ENCODE data around the gene KRTAP2-4.
"Not testable (repeated sequence)": the region's sequence is repeated elsewhere in the genome, so short reads cannot be mapped to it uniquely, and the experiment has no call there.

The KRTAP2-4 gene

GRCh38 chr17:41082626-41083025 is 16.9 kb upstream of the KRTAP2-4 start:
- H3K27me3 ChIP-seq (ENCODE audit: insufficient read depth, insufficient read length): no peaks in the 10 kb centered on the region
- no peak for DNase-seq (ENCODE audit: low read depth, low spot score)
- TF ChIP-seq ZNF274 (IDR thresholded peaks at IDR 0.05; ENCODE audit: low read depth, low read length) (no peak), SUZ12 (IDR thresholded peaks at IDR 0.05; ENCODE audit: extremely low read depth, insufficient read depth, insufficient read length) (no peak)
- no peak overlapping the region for H3K9ac ChIP-seq (ENCODE audit: insufficient read length, low read depth)
- H3K4me1 ChIP-seq (ENCODE audit: insufficient read depth, insufficient read length): no peaks in the 10 kb centered on the region
- no peaks in the 10 kb centered on the region for H3K9me3 ChIP-seq (ENCODE audit: insufficient read depth, low read length)
- no peak overlapping the region for H3K4me3 ChIP-seq (ENCODE audit: insufficient read length, low read depth)
- no peaks in the 10 kb centered on the region for H3K36me3 ChIP-seq (ENCODE audit: insufficient read depth, insufficient read length, low read length)

GRCh38 chr17:41076788-41077187 is 11.1 kb upstream of the KRTAP2-4 start:
- no peaks in the 10 kb centered on the region for H3K36me3 ChIP-seq (ENCODE audit: insufficient read depth, insufficient read length, low read length)
- DNase-seq (ENCODE audit: low read depth, low spot score): no peak
- TF ChIP-seq YY1 (IDR thresholded peaks at IDR 0.05; ENCODE audit: insufficient read depth, insufficient read length) (no peak), SUZ12 (IDR thresholded peaks at IDR 0.05; ENCODE audit: extremely low read depth, insufficient read depth, insufficient read length) (no peak), ZNF274 (IDR thresholded peaks at IDR 0.05; ENCODE audit: low read depth, low read length) (no peak)
- no peaks in the 10 kb centered on the region for H3K27me3 ChIP-seq (ENCODE audit: insufficient read depth, insufficient read length)
- no peak overlapping the region for H3K9ac ChIP-seq (ENCODE audit: insufficient read length, low read depth)
- no peaks in the 10 kb centered on the region for H3K4me1 ChIP-seq (ENCODE audit: insufficient read depth, insufficient read length)
- H3K9me3 ChIP-seq (ENCODE audit: insufficient read depth, low read length): no peaks in the 10 kb centered on the region
- no peak overlapping the region for H3K4me3 ChIP-seq (ENCODE audit: insufficient read length, low read depth)

GRCh38 chr17:41073676-41074075 is 8.0 kb upstream of the KRTAP2-4 start:
- TF ChIP-seq SUZ12 (IDR thresholded peaks at IDR 0.05; ENCODE audit: extremely low read depth, insufficient read depth, insufficient read length) (no peak), ZNF274 (IDR thresholded peaks at IDR 0.05; ENCODE audit: low read depth, low read length) (no peak)
- H3K27me3 ChIP-seq (ENCODE audit: insufficient read depth, insufficient read length): no peaks in the 10 kb centered on the region
- no peaks in the 10 kb centered on the region for H3K36me3 ChIP-seq (ENCODE audit: insufficient read depth, insufficient read length, low read length)
- H3K9me3 ChIP-seq (ENCODE audit: insufficient read depth, low read length): no peaks in the 10 kb centered on the region
- no peak overlapping the region for H3K9ac ChIP-seq (ENCODE audit: insufficient read length, low read depth)
- DNase-seq (ENCODE audit: low read depth, low spot score): no peak
- no peaks in the 10 kb centered on the region for H3K4me1 ChIP-seq (ENCODE audit: insufficient read depth, insufficient read length)
- H3K4me3 ChIP-seq (ENCODE audit: insufficient read length, low read depth): no peak overlapping the region

- no peak for DNase-seq (ENCODE audit: low read depth, low spot score)
- H3K9ac ChIP-seq (ENCODE audit: insufficient read length, low read depth): no peak overlapping the region
- no peaks in the 10 kb centered on the region for H3K27me3 ChIP-seq (ENCODE audit: insufficient read depth, insufficient read length)
- H3K4me3 ChIP-seq (ENCODE audit: insufficient read length, low read depth): no peak overlapping the region
- H3K36me3 ChIP-seq (ENCODE audit: insufficient read depth, insufficient read length, low read length): no peaks in the 10 kb centered on the region
- TF ChIP-seq YY1 (IDR thresholded peaks at IDR 0.05; ENCODE audit: insufficient read depth, insufficient read length) (no peak), SUZ12 (IDR thresholded peaks at IDR 0.05; ENCODE audit: extremely low read depth, insufficient read depth, insufficient read length) (no peak), ZNF274 (IDR thresholded peaks at IDR 0.05; ENCODE audit: low read depth, low read length) (no peak)
- H3K9me3 ChIP-seq (ENCODE audit: insufficient read depth, low read length): no peaks in the 10 kb centered on the region
- no peaks in the 10 kb centered on the region for H3K4me1 ChIP-seq (ENCODE audit: insufficient read depth, insufficient read length)
Measured at GRCh38 chr17:41071606-41072360, 6.1 kb upstream of the KRTAP2-4 start.

GRCh38 chr17:41069031-41069430 is 3.4 kb upstream of the KRTAP2-4 start:
- Histone ChIP-seq H3K9me3 (ENCODE audit: insufficient read depth, low read length) (no peaks in the 10 kb centered on the region), H3K4me3 (ENCODE audit: insufficient read length, low read depth) (no peak overlapping the region), H3K36me3 (ENCODE audit: insufficient read depth, insufficient read length, low read length) (no peaks in the 10 kb centered on the region), H3K27me3 (ENCODE audit: insufficient read depth, insufficient read length) (no peaks in the 10 kb centered on the region), H3K4me1 (ENCODE audit: insufficient read depth, insufficient read length) (no peaks in the 10 kb centered on the region), H3K9ac (ENCODE audit: insufficient read length, low read depth) (no peak overlapping the region)
- DNase-seq (ENCODE audit: low read depth, low spot score): no peak
- TF ChIP-seq SUZ12 (IDR thresholded peaks at IDR 0.05; ENCODE audit: extremely low read depth, insufficient read depth, insufficient read length) (no peak), ZNF274 (IDR thresholded peaks at IDR 0.05; ENCODE audit: low read depth, low read length) (no peak), YY1 (IDR thresholded peaks at IDR 0.05; ENCODE audit: insufficient read depth, insufficient read length) (no peak)

DNA sequence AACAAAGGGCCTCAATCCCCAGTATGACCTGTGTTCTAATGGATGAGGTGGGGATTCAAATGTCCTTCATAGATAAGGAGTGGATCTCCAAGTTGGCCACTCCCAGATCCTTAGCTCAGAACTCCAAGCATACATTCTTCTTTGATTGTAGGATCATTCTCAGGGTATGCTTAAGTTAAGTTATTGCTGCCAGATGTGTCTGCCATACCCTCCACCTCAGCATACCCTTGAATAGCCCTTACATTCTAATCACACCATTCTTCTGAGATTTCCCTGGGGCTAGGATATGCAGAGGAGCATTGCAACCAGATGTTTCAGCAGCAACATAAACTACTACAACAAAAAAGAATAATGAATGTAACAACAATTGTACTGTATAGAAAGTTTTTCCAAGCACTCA is 1.6 kb upstream of the KRTAP2-4 start:
- no peak overlapping the region for H3K9ac ChIP-seq (ENCODE audit: insufficient read length, low read depth)
- no peaks in the 10 kb centered on the region for H3K4me1 ChIP-seq (ENCODE audit: insufficient read depth, insufficient read length)

GRCh38 chr17:41065016-41065689 is 526 bp downstream of the KRTAP2-4 start:
- not testable (repeated sequence) for H3K36me3 ChIP-seq (ENCODE audit: insufficient read depth, insufficient read length, low read length); H3K4me1 ChIP-seq (ENCODE audit: insufficient read depth, insufficient read length); H3K9ac ChIP-seq (ENCODE audit: insufficient read length, low read depth); DNase-seq (ENCODE audit: low read depth, low spot score); H3K27me3 ChIP-seq (ENCODE audit: insufficient read depth, insufficient read length); H3K4me3 ChIP-seq (ENCODE audit: insufficient read length, low read depth); H3K9me3 ChIP-seq (ENCODE audit: insufficient read depth, low read length)

More for the DNA sequence above, 1.6 kb upstream of the KRTAP2-4 start:
- Histone ChIP-seq H3K9me3 (ENCODE audit: insufficient read depth, low read length) (no peaks in the 10 kb centered on the region), H3K36me3 (ENCODE audit: insufficient read depth, insufficient read length, low read length) (no peaks in the 10 kb centered on the region), H3K4me3 (ENCODE audit: insufficient read length, low read depth) (no peak overlapping the region), H3K27me3 (ENCODE audit: insufficient read depth, insufficient read length) (no peaks in the 10 kb centered on the region)
- no peak for DNase-seq (ENCODE audit: low read depth, low spot score)
- TF ChIP-seq ZNF274 (IDR thresholded peaks at IDR 0.05; ENCODE audit: low read depth, low read length) (no peak), SUZ12 (IDR thresholded peaks at IDR 0.05; ENCODE audit: extremely low read depth, insufficient read depth, insufficient read length) (no peak), YY1 (IDR thresholded peaks at IDR 0.05; ENCODE audit: insufficient read depth, insufficient read length) (no peak)

Measured in NT2/D1 (cell line).